Measurements from ENCODE around the gene TESMIN.

Gene TESMIN

GRCh38 chr11:68704887-68705286 lies 46.4 kb downstream of the TESMIN start:
- no peak for DNase-seq

- DNase-seq = no peak
These were observed 52.3 kb downstream of the TESMIN start for GRCh38 chr11:68698993-68699392.

GRCh38 chr11:68695531-68695930 lies 55.8 kb downstream of the TESMIN start:
- DNase-seq = no peak

- no peak for DNase-seq
These were observed 56.7 kb downstream of the TESMIN start for GRCh38 chr11:68694431-68695297.

GRCh38 chr11:68693484-68693882 lies 57.8 kb downstream of the TESMIN start:
- no peak for DNase-seq

GRCh38 chr11:68692871-68693483 lies 58.3 kb downstream of the TESMIN start:
- DNase-seq = no peak

GRCh38 chr11:68692115-68692514 lies 59.2 kb downstream of the TESMIN start:
- no peak for DNase-seq

- DNase-seq = no peak
These were observed 59.9 kb downstream of the TESMIN start for GRCh38 chr11:68691402-68691784.

GRCh38 chr11:68690671-68691401 lies 60.5 kb downstream of the TESMIN start:
- no peak for DNase-seq

- no peak for DNase-seq
These were observed 61.3 kb downstream of the TESMIN start for GRCh38 chr11:68689737-68690625.

- DNase-seq = no peak
These were observed 62.4 kb downstream of the TESMIN start for GRCh38 chr11:68688881-68689280.

GRCh38 chr11:68687986-68688385 lies 63.3 kb downstream of the TESMIN start:
- no peak for DNase-seq

GRCh38 chr11:68687311-68687710 lies 64.0 kb downstream of the TESMIN start:
- no peak for DNase-seq

GRCh38 chr11:68686486-68686885 lies 64.8 kb downstream of the TESMIN start:
- no peak for DNase-seq

- no peak for DNase-seq
These were observed 65.5 kb downstream of the TESMIN start for GRCh38 chr11:68685656-68686380.

GRCh38 chr11:68684385-68685356 lies 66.6 kb downstream of the TESMIN start, which contains the start of gene GAL:
Gene GAL (plus strand): TSS chr11:68684544. CDS start chr11:68684924, 380 bp downstream.
- no peak for DNase-seq

GRCh38 chr11:68683536-68684384 lies 67.6 kb downstream of the TESMIN start:
- no peak for DNase-seq

- DNase-seq = no peak
These were observed 68.2 kb downstream of the TESMIN start for GRCh38 chr11:68683121-68683520.

- DNase-seq = no peak
These were observed 68.8 kb downstream of the TESMIN start for GRCh38 chr11:68682531-68682961.

All from COR-L47 (cell line).